ENCODE results near the gene LAMC2.
A peak's percentile ranks its signal among the peaks of the same experiment; 100 is the strongest.
"Not testable (repeated sequence)": the region's sequence is repeated elsewhere in the genome, so short reads cannot be mapped to it uniquely, and the experiment has no call there.

Gene LAMC2

DNA sequence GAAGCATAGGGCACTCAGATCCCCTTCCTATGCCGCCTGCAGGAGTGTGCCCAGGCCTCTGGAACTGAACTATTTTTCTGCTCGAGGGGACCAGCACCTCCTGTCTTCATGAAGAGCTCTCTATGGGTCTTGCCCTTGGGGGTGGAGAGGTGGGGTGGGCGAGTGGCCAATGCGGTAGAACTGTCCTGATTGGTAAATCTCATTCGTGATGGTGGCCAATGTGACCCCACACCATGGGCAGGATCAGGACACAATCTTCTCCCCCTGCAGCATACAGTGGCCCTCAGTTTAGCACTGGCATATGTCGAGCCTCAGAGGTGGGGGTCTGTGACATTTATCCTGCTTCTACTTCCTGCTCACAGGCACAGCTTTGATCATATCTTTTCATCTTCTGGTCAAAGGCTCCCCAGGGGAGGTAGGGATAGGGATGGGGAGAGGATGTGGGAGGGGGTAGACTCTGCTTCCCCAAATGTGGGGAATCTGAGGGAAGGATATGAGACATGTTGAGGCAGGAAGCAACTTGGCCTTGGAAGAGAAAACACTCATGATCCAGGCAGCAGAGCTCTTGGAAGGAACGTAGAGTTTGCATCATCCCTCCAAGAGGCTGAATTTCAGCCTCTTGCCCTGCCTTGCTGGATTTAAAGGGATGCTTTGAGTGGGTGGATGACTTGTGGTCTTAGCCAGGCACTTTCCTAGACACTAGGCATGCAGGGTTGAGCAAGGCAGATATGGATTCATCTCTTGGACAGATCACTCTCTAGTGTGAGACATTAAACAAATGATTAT, 81.8 kb downstream of the LAMC2 start:
- DNase-seq, result no peak

DNA sequence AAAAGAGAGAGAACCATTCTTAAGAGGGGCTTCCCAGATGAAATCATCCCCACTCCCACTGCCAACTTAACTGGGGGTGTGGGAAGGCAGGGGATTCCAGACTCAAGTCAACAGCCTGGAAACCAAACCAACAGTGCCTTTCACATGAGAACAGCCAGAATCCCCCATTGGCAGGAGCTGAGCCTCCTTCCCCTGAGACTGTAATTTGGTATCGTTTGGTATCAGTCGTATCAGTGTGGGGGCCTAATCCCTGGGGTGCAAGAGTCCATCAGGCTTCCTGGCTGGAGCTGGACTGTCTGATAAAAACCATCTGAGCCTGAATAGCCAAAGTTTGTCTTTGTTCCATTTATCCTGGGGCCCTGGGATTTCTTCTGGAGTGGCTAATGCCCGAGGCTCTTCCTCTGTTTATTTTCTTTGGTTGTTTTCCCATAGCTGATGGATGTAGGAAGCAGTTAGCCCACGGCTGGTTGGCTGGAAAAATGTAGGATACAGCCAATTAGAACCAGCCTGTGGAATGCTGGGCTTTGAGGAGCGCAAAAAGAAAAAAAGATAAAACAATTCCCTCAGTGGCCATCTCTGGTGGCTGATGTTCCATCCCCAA, 84.6 kb downstream of the LAMC2 start:
- DNase-seq, result no peak

DNA sequence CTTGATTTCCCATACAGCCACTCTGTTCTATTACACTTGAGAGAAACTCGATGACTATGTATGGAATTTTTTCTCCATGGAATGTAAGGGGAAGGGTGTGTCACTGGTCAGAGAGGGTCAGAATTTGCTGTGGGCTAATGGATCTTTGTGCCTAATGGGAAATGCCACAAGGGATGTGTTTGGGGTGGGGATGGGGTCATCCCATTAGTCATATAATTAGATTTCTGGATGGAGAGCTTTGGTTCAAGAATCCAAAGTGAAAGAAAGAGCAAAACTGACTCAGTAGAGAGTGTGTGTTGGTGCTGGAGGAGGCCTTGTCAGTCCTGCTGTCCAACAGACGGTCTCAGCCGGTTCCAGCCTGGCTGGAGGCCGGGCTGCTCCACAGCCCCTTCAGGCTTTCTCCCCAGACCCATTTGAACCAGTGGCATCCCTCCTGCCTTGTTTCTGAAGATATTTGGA, 86.4 kb downstream of the LAMC2 start:
- DNase-seq, result no peak

DNA sequence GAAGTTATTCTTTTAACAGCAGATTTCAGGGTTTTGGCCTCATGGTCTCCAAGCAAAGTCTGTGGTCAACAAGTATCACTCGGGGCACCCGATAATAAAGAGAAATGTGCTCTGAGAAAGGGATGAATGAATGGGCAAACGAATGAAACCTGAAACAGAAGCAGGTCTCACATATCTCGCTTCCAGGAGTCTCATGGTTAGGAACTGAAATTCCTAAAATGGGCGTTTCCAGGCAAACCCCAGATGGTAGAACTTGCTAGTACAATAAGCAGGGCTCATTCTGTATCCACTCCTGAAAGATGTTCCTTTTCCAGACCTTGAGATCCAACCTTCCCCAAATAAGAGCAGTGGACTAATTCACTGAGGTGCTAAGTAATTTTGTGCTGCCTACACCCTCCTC, 87.2 kb downstream of the LAMC2 start:
- no peak for DNase-seq

GRCh38 chr1:183273984-183274383, 87.9 kb downstream of the LAMC2 start:
- not testable (repeated sequence) for DNase-seq

DNA sequence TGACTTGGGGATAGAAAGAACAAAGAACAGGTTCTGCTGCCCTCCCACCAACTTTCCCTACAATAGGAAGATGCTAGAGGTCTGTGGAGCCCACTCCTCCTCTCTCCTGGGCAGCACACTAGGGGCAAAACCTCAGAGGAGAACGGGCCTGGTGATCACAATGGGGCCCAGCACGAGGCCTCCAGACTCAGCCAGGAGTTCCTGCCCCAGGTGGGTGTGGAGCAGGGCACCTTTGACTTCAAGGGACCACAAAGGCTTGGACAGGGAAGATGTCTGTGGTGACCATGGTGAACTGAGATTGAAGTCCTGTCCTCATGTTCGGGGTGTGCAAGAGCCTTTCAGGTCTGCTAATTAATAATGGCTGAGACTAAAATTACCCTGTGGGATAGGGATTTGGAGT, 88.8 kb downstream of the LAMC2 start:
- no peak for DNase-seq

GRCh38 chr1:183275322-183275721, 89.3 kb downstream of the LAMC2 start:
- DNase-seq, result no peak

- no peak for DNase-seq
Observed at GRCh38 chr1:183276386-183277080, 90.5 kb downstream of the LAMC2 start.

DNA sequence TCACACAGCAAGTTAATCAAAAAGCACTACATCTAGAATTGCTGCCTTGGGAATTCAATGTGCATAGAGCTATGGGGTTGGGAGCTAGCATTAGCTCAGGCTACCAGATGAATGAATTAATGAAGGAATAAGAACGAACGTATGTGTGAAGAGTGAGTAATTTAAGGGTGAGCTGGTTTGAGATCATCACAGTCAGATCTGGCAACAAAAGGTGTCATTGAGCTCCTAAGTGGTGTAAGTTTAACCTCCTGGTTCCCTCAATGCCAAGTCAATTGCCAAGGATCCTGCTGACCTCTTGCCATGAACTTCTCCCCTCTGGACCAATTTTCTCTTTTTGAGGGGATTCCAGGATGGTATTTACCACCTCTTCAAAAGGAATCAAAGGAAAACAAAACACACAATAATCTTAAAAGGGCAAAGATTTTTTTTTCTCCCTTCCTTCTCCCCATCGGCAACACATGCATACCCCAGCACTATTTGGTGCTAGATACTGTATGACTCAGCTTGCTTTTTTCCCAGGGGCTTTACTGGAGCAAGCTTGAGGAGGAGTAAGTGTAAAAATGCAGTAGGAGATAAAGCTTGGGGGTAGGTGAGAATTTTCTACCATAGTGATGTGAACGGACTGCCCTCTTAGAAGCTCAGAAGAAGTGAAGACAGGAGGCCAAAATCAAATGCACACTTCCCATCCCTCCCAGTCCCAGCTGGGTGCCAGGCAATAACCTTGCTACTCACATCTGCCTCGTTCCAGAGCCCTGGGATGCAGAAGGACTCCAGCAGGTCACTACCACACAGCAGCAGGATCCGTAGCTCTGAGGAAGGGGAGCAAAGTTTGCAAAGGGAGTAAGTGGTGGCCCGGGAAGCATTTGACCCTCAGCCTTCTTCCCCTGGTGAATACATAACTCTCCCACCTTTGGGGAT, 92.0 kb downstream of the LAMC2 start:
- DNase-seq, result no peak

GRCh38 chr1:183278739-183279591, 92.9 kb downstream of the LAMC2 start:
- no peak for DNase-seq

DNA sequence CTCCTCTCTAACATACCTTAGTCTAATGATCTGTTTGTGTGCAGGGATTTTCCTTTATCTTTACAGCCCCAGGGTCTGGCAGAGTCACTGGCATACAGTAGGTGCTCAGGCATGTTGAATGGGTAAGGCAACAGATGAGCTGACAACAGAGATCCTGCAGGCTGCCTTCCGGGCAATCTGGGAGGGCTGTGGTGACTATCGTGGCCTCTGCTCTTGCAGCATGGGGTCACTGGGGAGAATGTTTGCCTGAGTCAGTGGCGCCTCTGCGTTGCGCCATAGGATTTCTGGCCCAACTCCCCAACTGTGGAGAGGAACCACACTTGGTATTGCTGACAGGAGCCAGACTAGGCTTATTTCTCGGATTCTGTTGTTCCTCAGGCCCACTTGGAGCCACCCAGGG, 93.8 kb downstream of the LAMC2 start:
- no peak for DNase-seq

DNA sequence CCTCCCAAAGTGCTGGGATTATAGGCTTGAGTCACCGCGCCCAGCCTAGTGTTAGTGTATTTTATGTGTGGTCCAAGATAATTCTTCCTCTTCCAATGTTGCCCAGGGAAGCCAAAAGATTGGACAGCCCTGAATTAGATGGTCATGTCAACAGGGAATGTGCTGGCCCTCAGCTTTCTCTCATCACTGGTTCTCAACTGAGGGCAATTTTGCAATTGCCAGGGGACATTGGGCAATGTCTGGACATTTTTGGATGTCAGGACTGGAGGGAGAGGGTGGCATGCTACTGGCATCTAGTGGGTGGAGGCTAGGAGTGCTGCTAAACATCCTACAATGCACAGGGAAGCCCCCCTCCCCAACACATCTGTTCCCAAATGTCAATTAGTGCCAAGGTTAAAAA, 95.0 kb downstream of the LAMC2 start:
- DNase-seq, result no peak

- DNase-seq, result peak; percentile 66
Observed at GRCh38 chr1:183281553-183282091, 95.6 kb downstream of the LAMC2 start.

DNA sequence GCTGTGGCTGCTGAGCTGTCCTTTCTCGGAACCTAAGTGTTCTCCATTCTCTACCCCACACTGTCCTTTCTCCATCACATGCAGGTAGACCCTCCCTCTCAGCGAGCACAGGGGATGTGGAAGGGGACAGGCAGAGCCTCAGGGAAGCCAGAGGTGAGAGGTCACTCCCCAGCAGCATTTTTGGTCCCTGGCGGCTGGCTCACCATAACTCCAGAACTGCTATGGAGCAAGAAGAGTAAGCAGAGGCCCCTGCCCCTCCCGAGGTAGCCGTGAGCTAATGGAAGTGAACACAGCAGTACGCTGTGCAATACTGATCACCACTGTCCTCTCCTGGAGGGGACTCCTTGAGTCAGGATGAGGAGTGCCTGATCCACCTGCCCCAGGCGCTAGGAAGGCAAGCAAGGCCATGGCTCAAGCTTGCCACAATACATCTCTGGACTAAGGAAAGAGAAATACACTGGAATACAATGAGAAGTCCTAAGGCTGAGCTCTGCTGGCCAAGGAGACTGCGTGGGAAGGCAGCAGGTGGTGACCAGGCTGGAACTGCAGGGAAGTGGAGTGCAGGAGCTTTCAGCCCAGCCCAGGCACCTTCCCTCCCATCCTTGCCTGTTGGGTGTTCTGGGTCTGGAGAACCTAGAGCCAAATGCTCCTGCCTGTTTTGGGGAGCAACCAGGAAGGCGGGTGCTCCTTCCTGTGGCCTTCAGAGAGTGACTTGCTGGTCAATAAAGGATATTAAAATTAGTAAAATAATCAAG, 96.2 kb downstream of the LAMC2 start:
- no peak for DNase-seq

DNA sequence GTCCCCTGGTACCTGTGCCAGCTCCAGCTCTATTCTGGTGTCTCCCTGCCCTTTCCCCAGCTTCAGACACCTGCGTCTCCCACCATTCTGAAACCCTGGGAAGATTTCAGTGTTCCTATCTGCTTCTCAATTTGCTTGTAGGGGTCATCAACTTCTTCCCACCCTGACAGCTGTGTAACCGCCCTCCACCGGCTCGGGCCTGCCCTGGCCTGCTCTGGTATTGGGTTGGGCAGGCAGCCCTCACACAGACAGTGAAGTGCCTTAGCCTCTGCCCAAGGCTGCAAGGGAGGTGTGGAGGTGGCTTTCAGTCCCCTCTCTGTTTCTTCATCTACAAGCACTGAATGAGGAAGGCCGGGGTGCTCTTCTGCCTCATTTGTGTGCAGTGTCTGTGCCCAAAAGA, 97.2 kb downstream of the LAMC2 start:
- no peak for DNase-seq

GRCh38 chr1:183284086-183284485, 98.0 kb downstream of the LAMC2 start:
- no peak for DNase-seq

DNA sequence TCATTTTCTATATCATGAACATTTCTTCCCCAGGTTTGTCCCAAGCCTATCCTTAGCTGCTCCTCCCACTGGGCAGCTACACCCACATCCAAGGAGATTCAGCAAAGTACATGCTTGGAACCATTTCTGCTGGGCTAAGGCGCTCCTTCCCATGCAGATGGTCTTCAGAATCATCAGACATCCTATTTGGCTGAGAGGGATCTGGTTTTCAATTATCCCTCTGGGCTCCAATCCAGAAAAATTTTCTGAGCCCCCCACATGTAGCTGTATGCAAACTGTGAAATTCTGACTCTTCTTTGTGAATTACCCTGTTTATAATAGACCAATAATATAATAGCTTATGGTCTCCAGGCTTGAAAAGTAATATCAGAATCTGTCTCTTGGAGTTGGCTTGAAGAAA, 99.2 kb downstream of the LAMC2 start:
- no peak for DNase-seq

DNA sequence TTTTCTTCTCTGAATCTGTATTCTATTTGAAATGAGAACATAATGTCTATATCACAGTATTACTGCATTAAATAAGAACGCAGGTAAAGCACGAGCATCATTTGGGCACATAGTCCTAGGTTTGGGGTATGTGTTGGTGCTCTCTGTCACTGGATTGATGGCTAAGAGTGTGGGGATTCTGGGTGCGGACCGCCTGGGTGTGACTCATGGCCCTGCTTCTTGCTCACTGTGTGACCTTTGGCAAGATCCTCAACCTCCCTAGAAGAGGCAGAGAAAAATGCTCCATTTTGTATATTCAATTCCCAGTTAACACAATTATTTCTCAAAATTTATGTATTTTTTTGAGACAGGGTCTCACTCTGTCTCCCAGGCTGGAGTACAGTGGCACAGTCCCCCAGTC, 99.7 kb downstream of the LAMC2 start:
- no peak for DNase-seq

DNA sequence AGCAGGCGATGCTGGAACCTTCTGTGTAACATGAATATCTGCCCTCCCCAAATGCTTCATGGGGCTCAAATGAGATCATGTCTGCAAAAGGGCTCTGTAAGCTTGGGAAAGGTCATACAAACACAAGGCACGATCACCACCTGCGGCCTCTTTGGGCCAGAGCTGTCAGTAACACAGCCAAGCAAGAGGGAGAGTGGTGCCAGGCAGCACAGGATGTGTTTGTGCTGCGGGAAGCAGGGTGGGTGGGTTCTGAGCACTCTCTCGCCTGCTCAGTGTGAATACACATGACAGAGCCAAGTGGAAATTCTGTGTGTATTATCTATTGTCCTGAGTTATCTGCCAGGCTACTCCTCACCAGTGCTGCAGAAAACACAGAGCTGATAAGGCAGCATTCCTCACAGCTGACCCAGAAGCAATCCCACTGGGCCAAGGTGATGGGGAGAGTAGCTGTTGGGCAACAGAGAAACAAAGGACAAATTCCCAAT, 101.2 kb downstream of the LAMC2 start:
- no peak for DNase-seq

DNA sequence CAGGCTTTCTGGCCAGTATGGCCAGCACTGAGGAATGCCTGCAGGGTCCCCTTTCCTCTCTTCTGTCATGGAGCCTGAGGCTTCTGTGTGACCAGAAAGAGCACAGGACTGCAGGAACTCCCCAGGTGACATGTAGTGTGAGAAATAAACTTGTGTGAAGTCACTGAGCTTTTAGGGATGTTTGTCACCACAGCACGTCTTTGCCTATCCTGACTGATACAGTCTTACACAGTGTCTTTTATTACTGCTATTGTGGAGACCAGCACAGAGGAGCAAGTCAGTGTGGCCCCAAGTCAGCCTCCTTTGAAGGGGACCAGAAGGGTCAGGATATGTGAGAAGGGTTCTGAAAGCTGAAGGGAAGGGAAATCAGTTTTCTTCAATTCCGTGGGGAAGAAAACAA, 102.5 kb downstream of the LAMC2 start:
- no peak for DNase-seq

GRCh38 chr1:183289051-183289496, 103.0 kb downstream of the LAMC2 start:
- no peak for DNase-seq
